Mammary epithelial cell (primary cell): Measurements from ENCODE around the gene BCL11A.

Source experiments
- EZH2 ChIP-seq: IDR thresholded peaks from 2 replicates; pipeline ENCODE4 v1.6.1; 2012; ENCODE audit warnings: low read length, inconsistent platforms, borderline replicate concordance
- TF ChIP-seq, protein P1 (sequence below), 2 donors: IDR thresholded peaks in 1 of 2; conservative IDR thresholded peaks in 1 of 2; 2 replicates each; pipeline ENCODE4 v1.5.1; 2011 to 2012; ENCODE audit warnings: inconsistent platforms in 2 of 2, low read length in 2 of 2, mild to moderate bottlenecking in 2 of 2, control low read depth in 1 of 2, low read depth in 1 of 2; ENCODE audit not compliant: insufficient read depth in 1 of 2; ENCODE audit errors: extremely low read depth in 1 of 2

- TF ChIP-seq, protein P1, sequence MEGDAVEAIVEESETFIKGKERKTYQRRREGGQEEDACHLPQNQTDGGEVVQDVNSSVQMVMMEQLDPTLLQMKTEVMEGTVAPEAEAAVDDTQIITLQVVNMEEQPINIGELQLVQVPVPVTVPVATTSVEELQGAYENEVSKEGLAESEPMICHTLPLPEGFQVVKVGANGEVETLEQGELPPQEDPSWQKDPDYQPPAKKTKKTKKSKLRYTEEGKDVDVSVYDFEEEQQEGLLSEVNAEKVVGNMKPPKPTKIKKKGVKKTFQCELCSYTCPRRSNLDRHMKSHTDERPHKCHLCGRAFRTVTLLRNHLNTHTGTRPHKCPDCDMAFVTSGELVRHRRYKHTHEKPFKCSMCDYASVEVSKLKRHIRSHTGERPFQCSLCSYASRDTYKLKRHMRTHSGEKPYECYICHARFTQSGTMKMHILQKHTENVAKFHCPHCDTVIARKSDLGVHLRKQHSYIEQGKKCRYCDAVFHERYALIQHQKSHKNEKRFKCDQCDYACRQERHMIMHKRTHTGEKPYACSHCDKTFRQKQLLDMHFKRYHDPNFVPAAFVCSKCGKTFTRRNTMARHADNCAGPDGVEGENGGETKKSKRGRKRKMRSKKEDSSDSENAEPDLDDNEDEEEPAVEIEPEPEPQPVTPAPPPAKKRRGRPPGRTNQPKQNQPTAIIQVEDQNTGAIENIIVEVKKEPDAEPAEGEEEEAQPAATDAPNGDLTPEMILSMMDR (conservative IDR thresholded peaks at IDR 0.05 in 1 of 2, IDR thresholded peaks at IDR 0.05 in 1 of 2; ENCODE audit: extremely low read depth in 1 of 2, insufficient read depth in 1 of 2, low read depth in 1 of 2, low read length in 2 of 2), result no peak
- TF ChIP-seq EZH2, result no peak
These were observed 87.2 kb downstream of the BCL11A start for GRCh38 chr2:60466161-60466702.
